Measurements from ENCODE around the gene B9D2. TPM values are rescaled to one million over a fixed set of nuclear protein-coding genes. Genes with fewer than 3 reads are reported as not detected.
A peak's percentile ranks its signal among the peaks of the same experiment; 100 is the strongest.

The B9D2 gene
- total RNA-seq, 5 donors from 2014 or later (not counting 1 experiment from before 2014, with no cell fraction given), result 15.3 to 27.9 (median 16.4) TPM

DNA sequence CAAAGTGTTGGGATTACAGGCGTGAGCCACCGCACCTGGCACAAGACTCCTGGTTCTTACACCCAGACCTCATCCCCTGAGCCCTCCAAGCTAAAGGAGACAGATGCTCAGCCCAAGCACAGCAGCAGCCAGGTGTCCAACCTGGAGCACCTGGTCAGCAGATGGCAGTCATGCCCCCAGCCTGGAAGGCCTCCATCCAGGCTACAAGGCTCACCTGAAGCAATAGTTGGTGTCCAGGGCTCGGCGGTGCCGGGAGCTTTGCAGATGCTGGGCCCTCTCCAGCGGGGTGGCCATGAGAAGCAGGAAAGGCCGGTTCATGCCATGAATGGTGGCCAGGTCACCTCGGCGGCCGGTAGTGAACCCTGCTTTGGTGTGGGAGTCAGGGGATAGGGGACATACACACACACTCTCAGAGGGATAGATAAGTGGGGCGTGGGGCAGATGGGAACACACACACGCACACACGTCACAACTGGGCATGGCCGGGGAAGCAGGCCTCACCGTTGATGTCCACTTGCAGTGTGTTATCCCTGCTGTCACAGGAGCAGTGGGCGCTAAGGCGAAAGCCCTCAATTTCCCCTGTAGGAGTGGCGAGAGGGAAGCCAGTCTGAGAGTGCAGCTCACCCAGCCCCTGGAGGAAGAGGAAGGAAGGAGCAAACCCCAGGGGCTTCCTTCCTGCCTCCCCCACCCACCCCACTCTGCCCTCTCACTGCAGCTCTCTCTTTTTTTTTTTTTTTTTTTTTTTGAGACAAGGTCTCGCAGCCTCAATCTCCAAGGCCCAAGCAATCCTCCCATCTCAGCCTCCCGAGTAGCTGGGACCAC, 22.1 kb downstream of the B9D2 start:
- no peak overlapping the region for H3K27ac ChIP-seq (ENCODE audit: low read length)
- DNase-seq, result peak in 2 of 35 experiments; percentile 34 to 42

DNA sequence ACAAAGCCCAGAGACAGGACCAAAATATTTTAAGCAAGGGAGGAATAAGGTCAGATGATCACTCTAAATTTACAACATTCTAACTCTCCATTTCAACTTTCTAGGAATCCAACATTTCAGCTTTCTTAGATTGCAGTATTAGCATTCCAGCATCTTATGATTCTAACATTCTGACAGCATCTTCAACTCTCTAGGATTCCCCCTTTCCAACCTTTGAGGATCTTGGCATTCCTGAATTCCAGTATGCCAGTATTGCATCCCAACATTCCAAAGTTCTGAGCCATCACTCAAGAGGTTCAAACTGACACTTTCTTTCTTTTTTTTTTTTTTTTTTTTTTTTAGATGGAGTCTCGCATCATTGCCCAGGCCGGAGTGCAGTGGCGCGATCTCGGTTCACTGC, 24.0 kb downstream of the B9D2 start:
- Mint-ChIP-seq H3K27ac (peak overlapping the region in 1 of 2 donors; percentile 66), H3K4me3 (no peak overlapping the region), H3K9me3 (no peaks in the 10 kb centered on the region), H3K36me3 (peaks cover 35% of the 10 kb centered on the region), H3K4me1 (peaks cover 48 to 56% (median 54%) of the 10 kb centered on the region in 3 donors), H3K27me3 (no peaks in the 10 kb centered on the region)
- WGBS (ENCODE audit: insufficient coverage), result 87% methylated on average over 3 of the region's 5 CpGs
- no peak overlapping the region for H3K27ac ChIP-seq (ENCODE audit: low read length)
- peaks cover 8 to 57% of the 10 kb centered on the region in 2 experiments for H3K4me1 ChIP-seq (ENCODE audit: control insufficient read depth in 1 of 2, extremely low read depth in 1 of 2, insufficient read depth in 2 of 2, low read length in 2 of 2)
- POLR2A ChIA-PET, result interaction anchor here in 1 of 2 donors (0.7 kb wide), 1 partner anchor 24 kb away, joined by 3 read pairs; the partner anchor contains the start of gene B9D2
- ATAC-seq (replicated peaks in 1 of 4), result no peak
- CTCF ChIA-PET, result no interaction called here
- H3K36me3 ChIP-seq (ENCODE audit: control insufficient read depth in 2 of 2, extremely low read depth in 1 of 2, insufficient read depth in 1 of 2, low read length in 1 of 2), result peaks cover 6 to 75% of the 10 kb centered on the region in 2 donors
- no peaks in the 10 kb centered on the region for H3K27me3 ChIP-seq (replicated peaks in 1 of 2; ENCODE audit: control insufficient read depth in 2 of 2, extremely low read depth in 1 of 2, insufficient read depth in 2 of 2, low read length in 1 of 2)
- no peak overlapping the region for H3K4me3 ChIP-seq (ENCODE audit: control insufficient read depth in 1 of 2, extremely low read depth in 1 of 2, low read length in 1 of 2)
- DNase-seq, result no peak
- H3K9me3 ChIP-seq, result no peaks in the 10 kb centered on the region

More for the DNA sequence above, 22.1 kb downstream of the B9D2 start:
- H3K36me3 ChIP-seq (ENCODE audit: control insufficient read depth in 2 of 2, extremely low read depth in 1 of 2, insufficient read depth in 1 of 2, low read length in 1 of 2), result peaks cover 6 to 77% of the 10 kb centered on the region in 2 donors
- Mint-ChIP-seq H3K36me3 (peaks cover 35% of the 10 kb centered on the region), H3K27me3 (no peaks in the 10 kb centered on the region), H3K27ac (peak overlapping the region; percentile 65 to 78), H3K4me1 (peaks cover 54 to 60% (median 55%) of the 10 kb centered on the region in 3 donors), H3K9me3 (no peaks in the 10 kb centered on the region), H3K4me3 (peak overlapping the region in 1 of 3 donors; percentile 68)
- no peaks in the 10 kb centered on the region for H3K9me3 ChIP-seq
- peaks cover 8 to 62% of the 10 kb centered on the region in 2 experiments for H3K4me1 ChIP-seq (ENCODE audit: control insufficient read depth in 1 of 2, extremely low read depth in 1 of 2, insufficient read depth in 2 of 2, low read length in 2 of 2)
- ATAC-seq (replicated peaks in 1 of 4), result peak; percentile 46 to 81 (median 63)
- POLR2A ChIA-PET, result interaction anchor here (0.6 to 1.5 kb wide), 7 partner anchors 9 to 848 kb away, joined by 3 to 9 read pairs (median 4); no protein-coding TSS in a partner anchor
- 92% methylated on average over 5 of the region's 20 CpGs for WGBS (ENCODE audit: insufficient coverage)
- peak overlapping the region in 1 of 2 donors; percentile 17 for H3K4me3 ChIP-seq (ENCODE audit: control insufficient read depth in 1 of 2, extremely low read depth in 1 of 2, low read length in 1 of 2)
- CTCF ChIA-PET, result interaction anchor here (0.5 to 1.0 kb wide), 5 partner anchors 9 to 33 kb away, joined by 3 to 7 read pairs (median 5); no protein-coding TSS in a partner anchor
- H3K27me3 ChIP-seq (replicated peaks in 1 of 2; ENCODE audit: control insufficient read depth in 2 of 2, extremely low read depth in 1 of 2, insufficient read depth in 2 of 2, low read length in 1 of 2), result no peaks in the 10 kb centered on the region

DNA sequence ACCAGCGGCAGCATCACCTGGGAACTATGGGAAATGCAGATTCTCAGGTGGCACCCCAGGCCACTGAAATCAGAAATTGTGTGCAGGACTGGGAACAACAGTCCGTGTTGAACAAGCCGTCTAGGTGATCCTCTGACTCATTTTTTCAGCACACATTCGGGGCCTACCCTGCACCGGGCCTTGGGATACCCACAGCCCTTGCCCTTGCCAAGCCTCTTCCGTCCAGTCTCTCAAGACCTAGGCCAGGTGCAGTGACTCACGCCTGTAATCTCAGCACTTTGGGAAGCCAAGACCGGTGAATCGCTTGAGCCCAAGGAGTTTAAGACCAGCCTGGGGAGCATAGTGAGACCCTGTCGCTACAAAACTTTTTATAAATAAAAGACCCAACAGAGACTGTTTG, 28.5 kb downstream of the B9D2 start:
- H3K27ac ChIP-seq (ENCODE audit: low read length), result no peak overlapping the region
- peak overlapping the region; percentile 55 to 63 for H3K27ac Mint-ChIP-seq
- ChIA-PET CTCF (no interaction called here), POLR2A (interaction anchor here in 1 of 2 donors (0.6 kb wide), 1 partner anchor 54 kb away, joined by 4 read pairs; no protein-coding TSS in a partner anchor)
- H3K27me3 Mint-ChIP-seq, result no peaks in the 10 kb centered on the region
- no peak for DNase-seq
- H3K4me1 Mint-ChIP-seq, result peaks cover 41 to 45% (median 45%) of the 10 kb centered on the region in 3 donors
- H3K9me3 Mint-ChIP-seq, result no peaks in the 10 kb centered on the region
- H3K4me1 ChIP-seq (ENCODE audit: control insufficient read depth in 1 of 2, extremely low read depth in 1 of 2, insufficient read depth in 2 of 2, low read length in 2 of 2), result peaks cover 1 to 43% of the 10 kb centered on the region in 2 experiments
- no peak overlapping the region for H3K4me3 ChIP-seq (ENCODE audit: control insufficient read depth in 1 of 2, extremely low read depth in 1 of 2, low read length in 1 of 2)
- H3K36me3 ChIP-seq (ENCODE audit: control insufficient read depth in 2 of 2, extremely low read depth in 1 of 2, insufficient read depth in 1 of 2, low read length in 1 of 2), result peaks cover 7 to 76% of the 10 kb centered on the region in 2 donors
- H3K36me3 Mint-ChIP-seq, result peaks cover 39% of the 10 kb centered on the region
- H3K27me3 ChIP-seq (replicated peaks in 1 of 2; ENCODE audit: control insufficient read depth in 2 of 2, extremely low read depth in 1 of 2, insufficient read depth in 2 of 2, low read length in 1 of 2), result no peaks in the 10 kb centered on the region
- H3K9me3 ChIP-seq, result no peaks in the 10 kb centered on the region
- no peak for ATAC-seq (replicated peaks in 1 of 4)
- H3K4me3 Mint-ChIP-seq, result no peak overlapping the region
- WGBS (ENCODE audit: insufficient coverage), result 87% methylated on average over 6 of the region's 10 CpGs

DNA sequence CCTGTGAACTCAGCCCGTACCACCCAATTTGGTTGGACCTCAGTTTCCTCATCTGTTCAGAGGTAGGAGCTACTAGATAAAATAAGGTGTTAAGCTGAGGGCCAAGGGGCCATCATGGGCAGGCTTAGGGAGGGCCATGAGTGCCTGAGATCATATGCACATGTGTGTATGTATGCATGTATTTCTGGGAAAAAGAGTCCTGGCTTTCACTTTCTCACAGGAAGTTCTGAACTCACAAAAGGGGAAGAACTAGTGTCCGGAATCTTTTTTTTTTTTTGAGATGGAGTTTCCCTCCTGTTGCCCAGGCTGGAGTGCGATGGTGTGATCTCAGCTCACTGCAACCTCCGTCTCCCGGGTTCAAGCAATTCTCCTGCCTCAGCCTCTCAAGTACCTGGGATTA, 29.2 kb downstream of the B9D2 start:
- no peaks in the 10 kb centered on the region for H3K27me3 ChIP-seq (replicated peaks in 1 of 2; ENCODE audit: control insufficient read depth in 2 of 2, extremely low read depth in 1 of 2, insufficient read depth in 2 of 2, low read length in 1 of 2)
- peak overlapping the region; percentile 40 to 49 for H3K27ac Mint-ChIP-seq
- WGBS (ENCODE audit: insufficient coverage), result 90% methylated on average over 1 of the region's 5 CpGs
- H3K27ac ChIP-seq (ENCODE audit: low read length), result no peak overlapping the region
- H3K4me1 ChIP-seq (ENCODE audit: control insufficient read depth in 1 of 2, extremely low read depth in 1 of 2, insufficient read depth in 2 of 2, low read length in 2 of 2), result peaks cover 2 to 47% of the 10 kb centered on the region in 2 experiments
- H3K9me3 ChIP-seq, result no peaks in the 10 kb centered on the region
- DNase-seq (no peak), ATAC-seq (replicated peaks in 1 of 4) (no peak)
- ChIA-PET CTCF (interaction anchor here in 1 of 2 donors (0.6 kb wide), 1 partner anchor 220 kb away, joined by 4 read pairs; no protein-coding TSS in a partner anchor), POLR2A (interaction anchor here in 1 of 2 donors (0.7 kb wide), 1 partner anchor 41 kb away, joined by 4 read pairs; no protein-coding TSS in a partner anchor)
- no peaks in the 10 kb centered on the region for H3K27me3 Mint-ChIP-seq
- peaks cover 8 to 76% of the 10 kb centered on the region in 2 donors for H3K36me3 ChIP-seq (ENCODE audit: control insufficient read depth in 2 of 2, extremely low read depth in 1 of 2, insufficient read depth in 1 of 2, low read length in 1 of 2)
- H3K4me1 Mint-ChIP-seq, result peaks cover 40 to 46% (median 45%) of the 10 kb centered on the region in 3 donors
- no peak overlapping the region for H3K4me3 Mint-ChIP-seq
- H3K4me3 ChIP-seq (ENCODE audit: control insufficient read depth in 1 of 2, extremely low read depth in 1 of 2, low read length in 1 of 2), result no peak overlapping the region
- no peaks in the 10 kb centered on the region for H3K9me3 Mint-ChIP-seq
- H3K36me3 Mint-ChIP-seq, result peaks cover 37% of the 10 kb centered on the region

DNA sequence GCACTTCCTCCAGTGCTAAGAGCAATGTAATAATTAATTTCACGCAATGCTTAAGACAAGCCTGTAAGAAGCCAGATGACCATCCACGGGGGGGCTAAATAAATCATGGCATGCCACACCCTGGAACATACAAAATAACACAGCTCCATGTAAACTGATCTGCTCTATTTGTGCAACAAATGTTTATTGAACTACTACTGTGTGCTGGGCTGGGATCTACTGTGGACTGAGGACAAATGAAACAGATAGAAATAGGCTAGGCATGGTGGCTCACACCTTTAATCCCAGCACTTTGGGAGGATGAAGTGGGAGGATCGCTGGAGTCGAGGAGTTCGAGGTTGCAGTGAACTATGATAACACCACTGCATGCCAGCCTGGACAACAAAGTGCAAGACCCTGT, 31.5 kb downstream of the B9D2 start:
- Mint-ChIP-seq H3K36me3 (peaks cover 37% of the 10 kb centered on the region), H3K27me3 (no peaks in the 10 kb centered on the region), H3K9me3 (no peaks in the 10 kb centered on the region), H3K27ac (peak overlapping the region; percentile 52 to 53), H3K4me1 (peaks cover 49 to 55% (median 54%) of the 10 kb centered on the region in 3 donors), H3K4me3 (peak overlapping the region in 1 of 3 donors; percentile 54)
- POLR2A ChIA-PET, result interaction anchor here in 1 of 2 donors (0.6 kb wide), 1 partner anchor 12 kb away, joined by 3 read pairs; no protein-coding TSS in a partner anchor
- Histone ChIP-seq H3K36me3 (ENCODE audit: control insufficient read depth in 2 of 2, extremely low read depth in 1 of 2, insufficient read depth in 1 of 2, low read length in 1 of 2) (peaks cover 8 to 74% of the 10 kb centered on the region in 2 donors), H3K4me1 (ENCODE audit: control insufficient read depth in 1 of 2, extremely low read depth in 1 of 2, insufficient read depth in 2 of 2, low read length in 2 of 2) (peaks cover 12 to 68% of the 10 kb centered on the region in 2 experiments), H3K4me3 (ENCODE audit: control insufficient read depth in 1 of 2, extremely low read depth in 1 of 2, low read length in 1 of 2) (no peak overlapping the region), H3K27me3 (replicated peaks in 1 of 2; ENCODE audit: control insufficient read depth in 2 of 2, extremely low read depth in 1 of 2, insufficient read depth in 2 of 2, low read length in 1 of 2) (no peaks in the 10 kb centered on the region), H3K27ac (ENCODE audit: low read length) (no peak overlapping the region), H3K9me3 (no peaks in the 10 kb centered on the region)
- CTCF ChIA-PET, result interaction anchor here (0.6 kb wide), 2 partner anchors 86 to 222 kb away, joined by 3 read pairs; no protein-coding TSS in a partner anchor
- DNase-seq (no peak), ATAC-seq (replicated peaks in 1 of 4) (no peak)
- no CpG with 5 or more reads among the region's 5 CpGs for WGBS (ENCODE audit: insufficient coverage)

DNA sequence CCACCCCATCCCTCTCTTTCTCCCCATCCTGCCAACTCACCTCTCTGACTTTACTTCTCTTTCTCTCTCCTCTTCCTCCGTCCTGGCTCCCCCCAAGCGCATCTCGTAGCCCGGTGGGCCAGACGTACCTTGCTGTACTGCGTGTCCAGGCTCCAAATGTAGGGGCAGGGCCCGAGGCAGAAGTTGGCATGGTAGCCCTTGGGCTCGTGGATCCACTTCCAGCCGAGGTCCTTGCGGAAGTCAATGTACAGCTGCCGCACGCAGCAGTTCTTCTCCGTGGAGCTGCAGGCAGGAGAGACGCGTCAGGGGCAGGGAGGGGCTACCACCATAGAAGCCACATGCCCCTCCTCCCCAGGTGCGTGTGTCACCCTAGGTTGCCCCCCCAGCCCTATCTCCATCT, 31.9 kb downstream of the B9D2 start:
- Mint-ChIP-seq H3K27me3 (no peaks in the 10 kb centered on the region), H3K27ac (no peak overlapping the region), H3K36me3 (peaks cover 35% of the 10 kb centered on the region), H3K4me1 (peaks cover 50 to 56% (median 55%) of the 10 kb centered on the region in 3 donors), H3K9me3 (no peaks in the 10 kb centered on the region), H3K4me3 (peak overlapping the region in 1 of 3 donors; percentile 54)
- DNase-seq, result no peak
- Histone ChIP-seq H3K9me3 (no peaks in the 10 kb centered on the region), H3K4me1 (ENCODE audit: control insufficient read depth in 1 of 2, extremely low read depth in 1 of 2, insufficient read depth in 2 of 2, low read length in 2 of 2) (peaks cover 15 to 73% of the 10 kb centered on the region in 2 experiments), H3K27me3 (replicated peaks in 1 of 2; ENCODE audit: control insufficient read depth in 2 of 2, extremely low read depth in 1 of 2, insufficient read depth in 2 of 2, low read length in 1 of 2) (no peaks in the 10 kb centered on the region), H3K27ac (ENCODE audit: low read length) (no peak overlapping the region), H3K36me3 (ENCODE audit: control insufficient read depth in 2 of 2, extremely low read depth in 1 of 2, insufficient read depth in 1 of 2, low read length in 1 of 2) (peaks cover 8 to 70% of the 10 kb centered on the region in 2 donors), H3K4me3 (ENCODE audit: control insufficient read depth in 1 of 2, extremely low read depth in 1 of 2, low read length in 1 of 2) (no peak overlapping the region)
- no peak for ATAC-seq (replicated peaks in 1 of 4)
- CTCF ChIA-PET, result interaction anchor here in 1 of 2 donors (0.5 kb wide), 1 partner anchor 40 kb away, joined by 3 read pairs; no protein-coding TSS in a partner anchor
- WGBS (ENCODE audit: insufficient coverage), result 95% methylated on average over 13 of the region's 16 CpGs
- POLR2A ChIA-PET, result no interaction called here

Data from T-cell (primary cell).